ENCODE measurements around the gene LYRM7. TPM values are rescaled to one million over a fixed set of nuclear protein-coding genes. Genes with fewer than 3 reads are reported as not detected.
A peak's percentile ranks its signal among the peaks of the same experiment; 100 is the strongest.

Gene LYRM7
- total RNA-seq, 2 experiments from 2014 or later: 16.0 to 20.7 TPM

DNA sequence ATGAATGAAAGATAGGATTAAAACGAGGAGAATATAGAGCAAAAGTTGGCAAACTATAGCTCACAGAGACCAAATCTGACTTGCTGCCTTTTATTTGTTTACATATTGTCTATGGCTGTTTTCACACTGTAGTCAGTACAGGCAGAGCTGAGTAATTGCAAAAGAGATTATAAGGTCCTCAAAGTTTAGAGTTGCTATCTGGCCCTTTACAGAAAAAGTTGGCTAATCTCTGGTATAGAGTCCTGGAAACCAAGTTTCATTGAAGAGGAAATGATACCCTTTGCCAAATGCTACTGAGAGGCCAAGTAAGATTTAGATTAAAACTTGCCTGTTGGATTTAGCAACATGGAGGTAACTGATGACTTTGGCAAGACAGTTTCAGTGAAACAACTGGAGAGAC lies 36.0 kb downstream of the LYRM7 start:
- Mint-ChIP-seq H3K4me3 (no peak overlapping the region), H3K36me3 (ENCODE audit: low read depth) (peaks cover 5% of the 10 kb centered on the region), H3K27ac (peak overlapping the region; percentile 22), H3K9me3 (ENCODE audit: low read depth) (no peaks in the 10 kb centered on the region), H3K27me3 (no peaks in the 10 kb centered on the region), H3K4me1 (peaks cover 38% of the 10 kb centered on the region)
- CTCF ChIA-PET: interaction anchor here (0.5 to 1.0 kb wide), 2 partner anchors 10 to 58 kb away, joined by 3 read pairs; no protein-coding TSS in a partner anchor
- intact Hi-C loops (cut with DNase I, micrococcal nuclease): no loop called here
- POLR2A ChIA-PET: interaction anchor here (1.2 kb wide), 1 partner anchor 18 kb away, joined by 3 read pairs; no protein-coding TSS in a partner anchor
- no peak for ATAC-seq
- no peak for DNase-seq

GRCh38 chr5:131209175-131209505 lies 38.4 kb downstream of the LYRM7 start:
- Mint-ChIP-seq H3K9me3 (ENCODE audit: low read depth) (no peaks in the 10 kb centered on the region), H3K27ac (peak overlapping the region; percentile 96), H3K4me3 (peak overlapping the region; percentile 70), H3K27me3 (no peaks in the 10 kb centered on the region), H3K4me1 (peaks cover 44% of the 10 kb centered on the region), H3K36me3 (ENCODE audit: low read depth) (peaks cover 6% of the 10 kb centered on the region)
- intact Hi-C loops (cut with DNase I, micrococcal nuclease): loop anchor here (2.0 kb wide), 2 partner anchors 38 to 44 kb away; partner anchors contain the start of gene LYRM7 (in 2 of the 2)
- POLR2A ChIA-PET: no interaction called here
- CTCF ChIA-PET: interaction anchor here (0.7 to 1.1 kb wide), 3 partner anchors 15 to 196 kb away, joined by 3 to 4 read pairs (median 3); no protein-coding TSS in a partner anchor
- DNase-seq (no peak), ATAC-seq (no peak)

DNA sequence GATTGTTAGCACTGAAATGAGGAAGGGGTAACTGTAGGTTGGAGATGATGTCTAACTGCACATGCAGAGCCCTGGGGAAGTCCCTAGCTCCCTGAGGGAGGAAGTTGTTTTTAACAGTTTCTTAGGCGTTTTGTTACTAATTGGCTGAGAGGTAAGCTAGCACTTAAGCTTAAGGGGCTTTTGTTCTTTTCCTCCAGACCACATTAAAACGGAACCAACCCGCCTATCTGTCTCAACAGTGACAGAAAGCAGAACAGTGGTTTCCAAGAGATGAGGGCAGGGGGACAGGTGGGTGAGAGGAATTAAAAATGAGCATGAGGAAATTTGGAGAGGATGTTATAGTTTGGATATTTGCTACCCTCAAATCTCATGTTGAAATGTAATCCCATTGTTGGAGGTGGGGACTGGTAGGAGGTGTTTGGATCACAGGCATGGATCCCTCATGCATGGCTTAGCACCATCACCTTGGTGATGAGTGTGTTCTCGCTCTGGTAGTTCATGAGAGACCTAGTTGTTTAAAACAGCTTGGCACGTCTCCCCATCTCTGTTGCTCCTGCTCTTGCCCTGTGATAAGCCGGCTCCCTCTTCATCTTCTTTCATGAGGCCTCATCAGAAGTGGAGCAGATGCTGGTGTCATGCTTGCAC lies 38.9 kb downstream of the LYRM7 start:
- CTCF ChIA-PET: interaction anchor here (0.7 to 1.1 kb wide), 3 partner anchors 15 to 196 kb away, joined by 3 to 4 read pairs (median 3); no protein-coding TSS in a partner anchor
- Mint-ChIP-seq H3K36me3 (ENCODE audit: low read depth) (peaks cover 6% of the 10 kb centered on the region), H3K9me3 (ENCODE audit: low read depth) (no peaks in the 10 kb centered on the region), H3K4me3 (peak overlapping the region; percentile 70), H3K27ac (peak overlapping the region; percentile 96), H3K27me3 (no peaks in the 10 kb centered on the region), H3K4me1 (peaks cover 48% of the 10 kb centered on the region)
- POLR2A ChIA-PET: interaction anchor here (0.5 kb wide), 1 partner anchor 66 kb away, joined by 4 read pairs; no protein-coding TSS in a partner anchor
- intact Hi-C loops (cut with DNase I, micrococcal nuclease): loop anchor here (2.0 kb wide), 2 partner anchors 39 to 43 kb away; partner anchors contain the start of gene LYRM7 (in 2 of the 2)
- DNase-seq (peak; percentile 66), ATAC-seq (peak; percentile 95)

GRCh38 chr5:131210151-131210510 lies 39.4 kb downstream of the LYRM7 start:
- peaks cover 4% of the 10 kb centered on the region for H3K36me3 Mint-ChIP-seq (ENCODE audit: low read depth)
- peak overlapping the region; percentile 96 for H3K27ac Mint-ChIP-seq
- ATAC-seq: no peak
- no peaks in the 10 kb centered on the region for H3K9me3 Mint-ChIP-seq (ENCODE audit: low read depth)
- no peaks in the 10 kb centered on the region for H3K27me3 Mint-ChIP-seq
- peaks cover 53% of the 10 kb centered on the region for H3K4me1 Mint-ChIP-seq
- no peak for DNase-seq
- CTCF ChIA-PET: interaction anchor here (0.7 to 1.1 kb wide), 2 partner anchors 14 to 195 kb away, joined by 3 to 4 read pairs; no protein-coding TSS in a partner anchor
- intact Hi-C loops (cut with DNase I, micrococcal nuclease): no loop called here
- POLR2A ChIA-PET: no interaction called here
- H3K4me3 Mint-ChIP-seq: peak overlapping the region; percentile 70

DNA sequence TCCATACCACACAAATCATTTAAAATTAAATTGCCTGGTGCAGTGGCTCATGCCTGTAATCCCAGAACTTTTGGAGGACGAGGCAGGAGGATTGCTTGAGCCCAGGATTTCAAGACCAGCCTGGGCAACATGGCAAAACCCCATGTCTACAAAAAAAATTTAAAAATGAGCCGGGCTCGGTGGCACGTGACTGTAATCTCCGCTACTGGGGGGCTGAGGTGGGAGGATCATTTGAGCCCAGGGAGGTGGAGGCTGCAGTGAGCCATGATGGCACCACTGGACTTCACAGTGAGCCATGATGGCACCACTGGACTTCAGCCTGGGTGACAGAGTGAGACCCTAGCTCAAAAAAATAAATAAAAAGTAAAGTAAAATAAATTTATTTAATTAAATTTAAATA lies 40.9 kb downstream of the LYRM7 start:
- CTCF ChIA-PET: interaction anchor here (0.8 kb wide), 1 partner anchor 340 kb away, joined by 3 read pairs; no protein-coding TSS in a partner anchor
- DNase-seq (no peak), ATAC-seq (no peak)
- Mint-ChIP-seq H3K27me3 (no peaks in the 10 kb centered on the region), H3K27ac (no peak overlapping the region), H3K4me1 (peaks cover 51% of the 10 kb centered on the region), H3K4me3 (no peak overlapping the region), H3K9me3 (ENCODE audit: low read depth) (no peaks in the 10 kb centered on the region), H3K36me3 (ENCODE audit: low read depth) (peaks cover 1% of the 10 kb centered on the region)
- POLR2A ChIA-PET: interaction anchor here (0.6 kb wide), 1 partner anchor 570 kb away, joined by 4 read pairs; no protein-coding TSS in a partner anchor
- intact Hi-C loops (cut with DNase I, micrococcal nuclease): loop anchor here in 1 of 2 experiments (1.0 kb wide), 1 partner anchor 9 kb away; no protein-coding TSS in a partner anchor

- no peak for ATAC-seq
- no peaks in the 10 kb centered on the region for H3K27me3 Mint-ChIP-seq
- peaks cover 1% of the 10 kb centered on the region for H3K36me3 Mint-ChIP-seq (ENCODE audit: low read depth)
- no peak overlapping the region for H3K4me3 Mint-ChIP-seq
- H3K9me3 Mint-ChIP-seq (ENCODE audit: low read depth): no peaks in the 10 kb centered on the region
- peak overlapping the region; percentile 63 for H3K27ac Mint-ChIP-seq
- CTCF ChIA-PET: interaction anchor here (1.0 kb wide), 1 partner anchor 35 kb away, joined by 3 read pairs; no protein-coding TSS in a partner anchor
- intact Hi-C loops (cut with DNase I, micrococcal nuclease): loop anchor here in 1 of 2 experiments (1.0 kb wide), 1 partner anchor 8 kb away; no protein-coding TSS in a partner anchor
- peaks cover 46% of the 10 kb centered on the region for H3K4me1 Mint-ChIP-seq
- POLR2A ChIA-PET: interaction anchor here (0.6 kb wide), 1 partner anchor 64 kb away, joined by 7 read pairs; no protein-coding TSS in a partner anchor
- DNase-seq: no peak
Observed at GRCh38 chr5:131212471-131213021, 41.8 kb downstream of the LYRM7 start.

- ChIA-PET CTCF (interaction anchor here (0.7 to 1.8 kb wide), 5 partner anchors 8 to 233 kb away, joined by 3 to 5 read pairs (median 3); no protein-coding TSS in a partner anchor), POLR2A (interaction anchor here (0.5 kb wide), 1 partner anchor 18 kb away, joined by 3 read pairs; no protein-coding TSS in a partner anchor)
- Mint-ChIP-seq H3K4me3 (no peak overlapping the region), H3K4me1 (peaks cover 50% of the 10 kb centered on the region), H3K27ac (no peak overlapping the region), H3K9me3 (ENCODE audit: low read depth) (no peaks in the 10 kb centered on the region), H3K27me3 (no peaks in the 10 kb centered on the region), H3K36me3 (ENCODE audit: low read depth) (peaks cover 1% of the 10 kb centered on the region)
- intact Hi-C loops (cut with DNase I, micrococcal nuclease): no loop called here
- DNase-seq: no peak
- ATAC-seq: no peak
Observed at GRCh38 chr5:131214609-131215227, 44.0 kb downstream of the LYRM7 start.

- Mint-ChIP-seq H3K9me3 (ENCODE audit: low read depth) (no peaks in the 10 kb centered on the region), H3K27ac (no peak overlapping the region), H3K4me3 (no peak overlapping the region), H3K27me3 (no peaks in the 10 kb centered on the region), H3K36me3 (ENCODE audit: low read depth) (no peaks in the 10 kb centered on the region), H3K4me1 (peaks cover 36% of the 10 kb centered on the region)
- ATAC-seq (no peak), DNase-seq (no peak)
- POLR2A ChIA-PET: no interaction called here
- CTCF ChIA-PET: no interaction called here
- intact Hi-C loops (cut with DNase I, micrococcal nuclease): no loop called here
Observed at GRCh38 chr5:131217791-131218190, 47.0 kb downstream of the LYRM7 start.

DNA sequence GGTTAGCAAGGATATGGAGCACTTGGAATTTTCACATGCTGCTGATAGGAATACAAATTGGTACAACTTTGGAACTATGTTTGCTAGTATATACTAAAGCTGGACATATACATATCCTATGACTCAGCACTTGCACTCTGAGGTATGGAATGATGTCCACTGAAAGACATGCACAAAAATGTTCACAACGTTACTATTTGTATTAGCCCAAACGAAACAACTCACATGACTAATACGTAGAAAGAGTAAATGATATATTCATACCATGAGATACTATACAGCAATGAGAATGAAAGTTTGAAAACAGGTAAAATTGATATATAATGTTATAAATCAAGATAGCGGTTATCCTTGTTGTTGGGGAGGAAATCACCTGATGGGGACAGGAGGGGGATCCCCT lies 47.6 kb downstream of the LYRM7 start:
- CTCF ChIA-PET: no interaction called here
- ATAC-seq: peak; percentile 34

DNA sequence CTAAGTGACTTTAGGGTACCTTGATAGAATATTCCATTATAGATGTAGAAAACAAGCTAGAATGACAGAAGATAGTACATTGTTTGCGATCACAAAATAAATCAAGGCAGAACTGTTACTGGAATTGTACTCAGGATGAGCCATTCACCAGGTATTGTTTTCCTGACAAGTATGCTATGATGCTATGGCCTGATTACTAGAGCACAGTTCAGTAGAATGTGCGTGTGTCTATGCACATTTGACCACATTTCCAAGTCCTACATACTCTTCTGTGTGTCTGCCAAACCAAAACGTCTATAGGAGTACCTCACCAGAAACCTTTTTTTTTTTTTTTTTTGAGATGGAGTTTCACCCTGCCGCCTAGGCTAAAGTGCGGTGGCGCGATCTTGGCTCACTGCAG lies 49.8 kb downstream of the LYRM7 start:
- intact Hi-C loops (cut with DNase I, micrococcal nuclease): loop anchor here in 1 of 2 experiments (1.0 to 10.0 kb wide), 2 partner anchors 8 to 346 kb away; no protein-coding TSS in a partner anchor
- H3K4me1 Mint-ChIP-seq: peaks cover 24% of the 10 kb centered on the region
- H3K27ac Mint-ChIP-seq: no peak overlapping the region
- H3K27me3 Mint-ChIP-seq: no peaks in the 10 kb centered on the region
- POLR2A ChIA-PET: no interaction called here
- DNase-seq: no peak
- no peaks in the 10 kb centered on the region for H3K36me3 Mint-ChIP-seq (ENCODE audit: low read depth)
- CTCF ChIA-PET: interaction anchor here (1.6 kb wide), 1 partner anchor 69 kb away, joined by 4 read pairs; no protein-coding TSS in a partner anchor
- no peak overlapping the region for H3K4me3 Mint-ChIP-seq
- no peaks in the 10 kb centered on the region for H3K9me3 Mint-ChIP-seq (ENCODE audit: low read depth)
- ATAC-seq: no peak

More for the DNA sequence above, 47.6 kb downstream of the LYRM7 start:
- H3K4me1 Mint-ChIP-seq: peaks cover 36% of the 10 kb centered on the region
- no peaks in the 10 kb centered on the region for H3K36me3 Mint-ChIP-seq (ENCODE audit: low read depth)
- intact Hi-C loops (cut with DNase I, micrococcal nuclease): no loop called here
- H3K4me3 Mint-ChIP-seq: no peak overlapping the region
- H3K27ac Mint-ChIP-seq: no peak overlapping the region
- POLR2A ChIA-PET: no interaction called here
- no peaks in the 10 kb centered on the region for H3K27me3 Mint-ChIP-seq
- DNase-seq: no peak
- H3K9me3 Mint-ChIP-seq (ENCODE audit: low read depth): no peaks in the 10 kb centered on the region
